SK-N-SH treated with all-trans-retinoic acid at 6 μM for 48 hours (cell line): Measurements from ENCODE around the gene MZT2A.
"Not testable (repeated sequence)": the region's sequence is repeated elsewhere in the genome, so short reads cannot be mapped to it uniquely, and the experiment has no call there.

ENCODE experiments used
- ARNTL ChIP-seq: fragments of 450-650 bp; formaldehyde crosslinking; IDR thresholded peaks from 2 replicates; pipeline ENCODE4 v1.5.0; 2020; ENCODE audit warnings: low read depth, mild to moderate bottlenecking, moderate library complexity, borderline replicate concordance
- PATZ1 ChIP-seq: fragments of 250-450 bp; sonication (Bioruptor Pico); IDR thresholded peaks from 2 replicates; pipeline ENCODE4 v1.8.0; 2020; ENCODE audit warnings: mild to moderate bottlenecking, moderate library complexity, borderline replicate concordance
- PPARA ChIP-seq: fragments of 250-450 bp; sonication (Bioruptor Pico); IDR thresholded peaks from 2 replicates; pipeline ENCODE4 v1.5.0; 2020; ENCODE audit warnings: mild to moderate bottlenecking, borderline replicate concordance
- ZFP30 ChIP-seq: fragments of 450-650 bp; formaldehyde crosslinking; IDR thresholded peaks from 2 replicates; pipeline ENCODE4 v1.5.0; 2022; ENCODE audit warnings: mild to moderate bottlenecking, moderate library complexity
- ZNF8 ChIP-seq: fragments of 450-650 bp; formaldehyde crosslinking; IDR thresholded peaks from 2 replicates; pipeline ENCODE4 v1.5.0; 2020; ENCODE audit warnings: mild to moderate bottlenecking, moderate library complexity
- TF ChIP-seq, protein P1 (sequence below): fragments of 250-450 bp; sonication (Bioruptor Pico); IDR thresholded peaks from 2 replicates; pipeline ENCODE4 v1.8.0; 2021; ENCODE audit warnings: low read depth, mild to moderate bottlenecking, moderate library complexity, borderline replicate concordance

GRCh38 chr2:131514408-131515166 lies 22.4 kb upstream of the MZT2A start:
- TF ChIP-seq ARNTL; ZFP30 (CRISPR knock-in tag); ZNF8; PPARA (CRISPR knock-in tag); PATZ1 (CRISPR knock-in tag): not testable (repeated sequence)
- TF ChIP-seq, protein P1, sequence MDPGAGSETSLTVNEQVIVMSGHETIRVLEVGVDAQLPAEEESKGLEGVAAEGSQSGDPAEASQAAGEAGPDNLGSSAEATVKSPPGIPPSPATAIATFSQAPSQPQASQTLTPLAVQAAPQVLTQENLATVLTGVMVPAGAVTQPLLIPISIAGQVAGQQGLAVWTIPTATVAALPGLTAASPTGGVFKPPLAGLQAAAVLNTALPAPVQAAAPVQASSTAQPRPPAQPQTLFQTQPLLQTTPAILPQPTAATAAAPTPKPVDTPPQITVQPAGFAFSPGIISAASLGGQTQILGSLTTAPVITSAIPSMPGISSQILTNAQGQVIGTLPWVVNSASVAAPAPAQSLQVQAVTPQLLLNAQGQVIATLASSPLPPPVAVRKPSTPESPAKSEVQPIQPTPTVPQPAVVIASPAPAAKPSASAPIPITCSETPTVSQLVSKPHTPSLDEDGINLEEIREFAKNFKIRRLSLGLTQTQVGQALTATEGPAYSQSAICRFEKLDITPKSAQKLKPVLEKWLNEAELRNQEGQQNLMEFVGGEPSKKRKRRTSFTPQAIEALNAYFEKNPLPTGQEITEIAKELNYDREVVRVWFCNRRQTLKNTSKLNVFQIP (CRISPR knock-in tag) = not testable (repeated sequence)
